Thoracic aorta (tissue), 2 donors: ENCODE measurements around the gene NMT1. TPM values are rescaled to one million over a fixed set of nuclear protein-coding genes. Genes with fewer than 3 reads are reported as not detected.
A peak's percentile ranks its signal among the peaks of the same experiment; 100 is the strongest.
"Not testable (repeated sequence)": the region's sequence is repeated elsewhere in the genome, so short reads cannot be mapped to it uniquely, and the experiment has no call there.

ENCODE experiments used
- ATAC-seq: fragments of 150-250 bp; one replicate; pipeline ENCODE4 v1.8.0; 2017; ENCODE audit warnings: low read depth; ENCODE audit not compliant: insufficient number of reproducible peaks, low FRiP score
- DNase-seq: peaks from one replicate; pipeline ENCODE4 v3.0.0-alpha.2; 2020; ENCODE audit warnings: low spot score
- H3K27ac ChIP-seq, 2 donors: fragments of 200-600 bp; sonication (generic); 1 replicate in 1 of 2; 2 replicates in 1 of 2; pipeline ENCODE4 v1.5.1; 2016; ENCODE audit warnings: mild to moderate bottlenecking in 2 of 2, moderate library complexity in 2 of 2
- H3K27me3 ChIP-seq: fragments of 200-600 bp; sonication (generic); replicated peaks from 2 replicates; pipeline ENCODE4 v1.6.0; 2016; ENCODE audit warnings: mild to moderate bottlenecking; ENCODE audit not compliant: insufficient read depth
- H3K36me3 ChIP-seq: fragments of 200-600 bp; sonication (generic); one replicate; pipeline ENCODE4 v1.5.1; 2016
- H3K4me1 ChIP-seq, 2 donors: fragments of 200-600 bp; sonication (generic); 1 replicate in 1 of 2; 2 replicates in 1 of 2; pipeline versions ENCODE4 v1.5.1 to v1.6.0; 2016; ENCODE audit warnings: low read depth in 2 of 2, mild to moderate bottlenecking in 1 of 2; ENCODE audit not compliant: control insufficient read depth in 1 of 2
- H3K4me3 ChIP-seq: fragments of 200-600 bp; sonication (generic); 2 replicates; pipeline ENCODE4 v1.5.1; 2016; ENCODE audit warnings: mild to moderate bottlenecking
- H3K9me3 ChIP-seq: fragments of 200-600 bp; sonication (generic); 2 replicates; pipeline ENCODE4 v1.5.1; 2016
- CTCF ChIP-seq: fragments of 200-600 bp; sonication (generic); IDR thresholded peaks from one replicate; pipeline ENCODE4 v1.5.1; 2019; ENCODE audit warnings: antibody characterized with exemption
- total RNA-seq, 2 donors: library from RNA; depleted of rRNA; stranded (reverse); fragments of >200 nt; gene quantifications; one replicate each; pipeline versions ENCODE4 v1.1.0 to v1.2.3, GENCODE V29; 2016

Gene NMT1
- total RNA-seq, 2 donors from 2014 or later = 53.1 to 64.8 TPM

GRCh38 chr17:45121055-45121454 is 59.9 kb downstream of the NMT1 start:
- no peak overlapping the region for H3K4me3 ChIP-seq
- H3K4me1 ChIP-seq = peaks cover 21 to 41% of the 10 kb centered on the region in 2 donors
- DNase-seq = no peak
- H3K27ac ChIP-seq = no peak overlapping the region
- no peak for TF ChIP-seq CTCF
- H3K9me3 ChIP-seq = no peaks in the 10 kb centered on the region
- ATAC-seq = no peak
- H3K36me3 ChIP-seq = peaks cover 42% of the 10 kb centered on the region
- H3K27me3 ChIP-seq = no peaks in the 10 kb centered on the region

- no peak for TF ChIP-seq CTCF
- no peak overlapping the region for H3K4me3 ChIP-seq
- DNase-seq = no peak
- H3K27ac ChIP-seq = peak overlapping the region; percentile 55 to 87
- H3K4me1 ChIP-seq = peaks cover 31 to 63% of the 10 kb centered on the region in 2 donors
- peaks cover 23% of the 10 kb centered on the region for H3K36me3 ChIP-seq
- ATAC-seq = no peak
- H3K27me3 ChIP-seq = no peaks in the 10 kb centered on the region
- H3K9me3 ChIP-seq = no peaks in the 10 kb centered on the region
These were observed 62.1 kb downstream of the NMT1 start for GRCh38 chr17:45123076-45123770.

GRCh38 chr17:45123930-45124796 is 63.0 kb downstream of the NMT1 start:
- DNase-seq (peak; percentile 69), ATAC-seq (peak; percentile 42)
- Histone ChIP-seq H3K9me3 (no peaks in the 10 kb centered on the region), H3K27ac (peak overlapping the region; percentile 55 to 87), H3K27me3 (no peaks in the 10 kb centered on the region), H3K4me3 (peak overlapping the region; percentile 35), H3K36me3 (peaks cover 16% of the 10 kb centered on the region), H3K4me1 (peaks cover 40 to 72% of the 10 kb centered on the region in 2 donors)
- no peak for TF ChIP-seq CTCF

- peaks cover 44 to 78% of the 10 kb centered on the region in 2 donors for H3K4me1 ChIP-seq
These were observed 63.6 kb downstream of the NMT1 start for GRCh38 chr17:45124797-45125122.

GRCh38 chr17:45125509-45125908 is 64.4 kb downstream of the NMT1 start:
- Histone ChIP-seq H3K4me1 (peaks cover 47 to 85% of the 10 kb centered on the region in 2 donors), H3K27ac (peak overlapping the region; percentile 51 to 87), H3K27me3 (no peaks in the 10 kb centered on the region), H3K36me3 (peaks cover 2% of the 10 kb centered on the region), H3K4me3 (no peak overlapping the region), H3K9me3 (no peaks in the 10 kb centered on the region)
- TF ChIP-seq CTCF = no peak
- ATAC-seq (no peak), DNase-seq (no peak)

More at GRCh38 chr17:45124797-45125122, 63.6 kb downstream of the NMT1 start:
- H3K27me3 ChIP-seq, DNase-seq, H3K4me3 ChIP-seq, H3K36me3 ChIP-seq, ATAC-seq, H3K9me3 ChIP-seq: not testable (repeated sequence)
- peak overlapping the region; percentile 51 to 87 for H3K27ac ChIP-seq
